NCI-H524 treated with DMSO at 0.1 percent for 48 hours (cell line): ENCODE results near the gene ELP4.

Experiments
- DNase-seq: peaks from one replicate; lab custom pipeline; 2025; lab: John Stamatoyannopoulos, UW

Gene ELP4

GRCh38 chr11:31824879-31825837 lies 315.6 kb downstream of the ELP4 start:
- no peak for DNase-seq

GRCh38 chr11:31825838-31826484 lies 316.4 kb downstream of the ELP4 start:
- no peak for DNase-seq

GRCh38 chr11:31826536-31827438 lies 317.2 kb downstream of the ELP4 start:
- DNase-seq, result no peak

- DNase-seq, result no peak
These were observed 318.1 kb downstream of the ELP4 start for GRCh38 chr11:31827455-31828206.

- no peak for DNase-seq
These were observed 318.6 kb downstream of the ELP4 start for GRCh38 chr11:31828217-31828616.

- DNase-seq, result no peak
These were observed 320.8 kb downstream of the ELP4 start for GRCh38 chr11:31830406-31830805.

GRCh38 chr11:31834237-31834636 lies 324.7 kb downstream of the ELP4 start:
- DNase-seq, result no peak
